Endometrial microvascular endothelial cells (primary cell): Measurements from ENCODE around the gene ARMCX6. TPM values are rescaled to one million over a fixed set of nuclear protein-coding genes. Genes with fewer than 3 reads are reported as not detected.
"Not testable (repeated sequence)": the region's sequence is repeated elsewhere in the genome, so short reads cannot be mapped to it uniquely, and the experiment has no call there.

ENCODE experiments used
- in situ Hi-C: cut with HindIII; loops from 2 replicates; pipeline ENCODE4 v1.10.0; 2017; ENCODE audit warnings: low sequenced_read_pairs, low pct_unique_long_range_greater_than_20kb; ENCODE audit errors: inconsistent ontology term
- total RNA-seq: library from RNA; depleted of rRNA; stranded (reverse); fragments of >200 nt; gene quantifications from one replicate; pipeline ENCODE4 v1.2.3, GENCODE V29; 2015; ENCODE audit errors: inconsistent ontology term

The ARMCX6 gene
- 55.0 TPM for total RNA-seq

DNA sequence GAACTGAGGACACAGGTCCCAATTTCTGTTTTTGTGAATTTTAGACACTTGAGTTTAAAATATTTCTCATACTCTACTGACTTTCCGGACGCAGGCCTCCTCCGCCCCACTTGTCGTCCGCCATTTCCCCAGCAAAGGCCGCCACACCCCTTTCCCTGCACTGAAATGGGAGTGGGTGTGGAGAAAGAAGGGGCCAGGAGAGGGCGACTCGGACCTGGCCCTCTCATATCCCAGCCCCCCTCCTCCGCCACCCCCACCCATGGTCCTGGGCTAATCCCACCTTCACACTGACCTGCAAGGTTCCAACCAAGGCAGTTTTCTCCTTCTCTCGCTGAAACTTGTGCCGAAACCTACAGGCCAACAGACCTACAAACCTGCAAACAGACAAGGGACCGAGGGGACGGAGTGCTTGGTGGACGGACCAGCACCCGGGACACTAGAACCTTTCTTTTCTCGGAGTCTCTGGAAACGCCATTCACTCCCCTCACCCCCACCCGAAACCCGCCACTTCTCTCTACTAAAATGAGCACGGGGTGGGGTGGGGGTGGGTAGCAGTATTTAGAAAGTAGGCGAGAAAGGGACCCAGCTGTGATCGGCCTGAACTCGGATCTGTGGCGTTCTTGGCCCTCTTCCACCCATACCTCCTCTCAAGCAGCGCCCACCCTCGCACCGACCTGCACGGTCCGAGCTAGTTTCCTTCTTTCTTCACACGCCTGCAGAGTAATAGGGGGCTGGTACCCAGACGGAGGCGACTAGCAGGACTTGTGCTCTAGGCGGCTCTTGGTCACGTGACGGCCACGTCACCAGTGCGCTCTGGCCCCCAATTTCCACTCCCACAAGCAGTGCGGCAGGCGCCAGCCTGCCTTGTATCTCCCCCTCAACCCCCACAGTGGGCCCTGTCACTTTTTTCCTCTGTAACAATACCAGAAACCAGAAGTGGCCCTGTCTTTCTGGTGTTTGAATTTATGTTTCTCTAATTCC is at the start of gene ARMCX6:
Gene ARMCX6 (minus strand): TSS at position 790 of the 981 bp plus-strand sequence. CDS start 1,380 bp downstream, outside the sequence.
- in situ Hi-C loops = no loop called here

DNA sequence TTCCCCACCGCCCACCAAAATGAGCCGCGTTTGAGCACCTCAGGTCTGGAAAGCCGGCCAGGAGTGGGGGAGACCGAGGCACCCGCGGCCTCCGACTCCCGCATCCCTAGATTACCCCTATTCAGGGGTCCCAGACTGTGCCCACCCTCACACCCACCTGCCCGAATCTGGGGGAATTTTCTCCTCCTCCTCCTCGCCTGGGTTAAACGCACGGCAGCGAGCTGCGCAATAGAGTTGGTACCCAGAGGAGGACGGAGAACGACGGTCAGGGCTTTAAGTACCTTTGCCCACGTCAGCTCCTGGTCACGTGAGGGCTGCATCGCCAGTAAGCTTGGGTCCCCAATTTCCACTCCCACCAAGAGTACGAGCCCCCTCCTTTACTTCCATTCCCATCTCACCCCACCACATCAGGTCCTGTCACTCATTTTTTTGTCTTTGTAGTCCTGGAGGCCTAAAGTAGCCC is 41.8 kb upstream of the ARMCX6 start, which contains the start of gene ARMCX2:
Gene ARMCX2 (minus strand): TSS at position 250 of the 463 bp plus-strand sequence. CDS start 2,262 bp downstream, outside the sequence.
- in situ Hi-C loops = no loop called here

DNA sequence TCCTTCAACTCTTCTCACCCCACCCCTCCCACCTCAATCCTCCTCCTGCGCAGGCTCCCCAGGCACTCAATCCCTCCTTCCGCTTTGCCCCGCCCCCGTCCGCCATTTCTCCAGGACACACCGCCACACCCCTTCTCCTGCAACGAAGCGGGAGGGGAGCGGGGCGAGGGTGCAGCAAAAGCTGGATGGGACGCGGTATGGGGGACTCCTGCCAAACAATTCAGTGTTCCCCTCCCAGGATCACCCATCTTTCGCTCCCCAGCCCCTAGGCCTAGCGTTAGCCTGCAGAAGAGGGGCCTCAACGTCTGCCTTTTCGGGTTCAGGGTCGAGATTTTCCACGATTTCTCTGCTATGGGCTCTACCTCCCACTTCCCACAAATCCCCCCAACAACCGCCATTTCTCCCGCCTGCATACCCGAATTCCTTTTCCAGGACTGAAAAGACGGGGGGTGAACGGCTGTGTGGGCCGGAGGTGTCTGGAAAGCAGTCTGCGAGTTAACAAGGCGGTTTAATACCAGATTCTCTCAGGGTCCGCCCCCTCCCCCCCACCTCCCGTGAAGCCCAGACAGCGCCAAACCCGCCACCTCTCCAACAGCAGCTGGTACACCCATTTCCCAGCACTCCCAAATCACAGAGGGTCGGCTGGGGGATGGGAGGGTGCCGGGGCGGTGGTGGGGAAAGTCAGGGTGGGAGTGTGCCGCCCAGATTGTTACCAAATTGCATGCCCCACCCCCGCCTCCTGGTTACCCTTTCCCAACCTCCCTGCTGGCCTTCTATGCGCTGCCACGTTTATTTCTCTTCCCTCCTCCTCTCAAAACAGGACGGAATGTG is 41.1 kb upstream of the ARMCX6 start:
- in situ Hi-C loops = no loop called here

- in situ Hi-C loops = no loop called here
These were observed 39.7 kb upstream of the ARMCX6 start for GRCh38 chrX:101657495-101657894.

GRCh38 chrX:101656817-101657216 is 39.0 kb upstream of the ARMCX6 start:
- in situ Hi-C loops = no loop called here

DNA sequence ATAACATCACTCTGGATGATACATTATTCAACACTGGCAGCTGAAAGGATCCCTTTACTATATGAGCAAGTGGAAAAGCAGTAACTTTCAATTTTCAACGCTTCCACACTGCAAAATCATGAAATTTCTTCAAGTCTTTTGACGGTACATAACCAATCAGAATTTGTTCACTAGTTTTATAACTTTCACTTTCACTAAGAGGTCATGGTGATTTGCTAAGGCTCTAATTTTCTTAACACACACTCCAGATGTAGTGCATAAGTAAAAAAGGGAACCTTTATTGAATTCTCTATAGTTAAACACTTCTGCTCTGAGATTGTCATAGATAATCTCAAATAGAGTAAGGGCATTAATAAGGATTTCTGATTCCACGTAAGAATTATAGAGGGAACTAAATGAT is 37.7 kb upstream of the ARMCX6 start:
- in situ Hi-C loops = no loop called here

DNA sequence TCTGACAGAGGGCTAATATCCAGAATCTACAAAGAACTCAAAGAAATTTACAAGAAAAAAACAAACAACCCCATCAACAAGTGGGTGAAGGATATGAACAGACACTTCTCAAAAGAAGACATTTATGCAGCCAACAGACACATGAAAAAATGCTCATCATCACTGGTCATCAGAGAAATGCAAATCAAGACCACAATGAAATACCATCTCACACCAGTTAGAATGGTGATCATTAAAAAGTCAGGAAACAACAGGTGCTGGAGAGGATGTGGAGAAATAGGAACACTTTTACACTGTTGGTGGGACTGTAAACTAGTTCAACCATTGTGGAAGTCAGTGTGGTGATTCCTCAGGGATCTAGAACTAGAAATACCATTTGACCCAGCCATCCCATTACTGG is 29.9 kb upstream of the ARMCX6 start:
- in situ Hi-C loops = not testable (repeated sequence)

DNA sequence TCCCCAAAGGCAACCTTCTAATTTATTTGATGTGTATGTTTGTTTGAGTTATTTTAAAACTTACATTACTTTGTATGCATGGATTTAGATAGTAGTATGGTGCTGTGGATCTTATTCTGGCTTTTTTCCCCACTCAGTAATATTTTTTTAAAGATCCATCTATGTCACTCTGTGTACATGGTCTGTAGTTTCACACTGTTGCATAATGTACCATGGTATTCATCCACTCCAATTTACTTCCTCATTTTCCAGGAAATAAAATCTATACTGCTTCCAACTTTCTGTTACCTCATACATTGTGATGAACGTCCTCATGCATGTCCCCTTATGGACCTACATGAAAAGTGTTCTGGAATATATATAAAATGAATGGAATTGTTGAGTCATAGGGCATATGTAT is 24.3 kb upstream of the ARMCX6 start:
- in situ Hi-C loops = no loop called here

GRCh38 chrX:101639583-101639982 is 21.8 kb upstream of the ARMCX6 start:
- in situ Hi-C loops = no loop called here

DNA sequence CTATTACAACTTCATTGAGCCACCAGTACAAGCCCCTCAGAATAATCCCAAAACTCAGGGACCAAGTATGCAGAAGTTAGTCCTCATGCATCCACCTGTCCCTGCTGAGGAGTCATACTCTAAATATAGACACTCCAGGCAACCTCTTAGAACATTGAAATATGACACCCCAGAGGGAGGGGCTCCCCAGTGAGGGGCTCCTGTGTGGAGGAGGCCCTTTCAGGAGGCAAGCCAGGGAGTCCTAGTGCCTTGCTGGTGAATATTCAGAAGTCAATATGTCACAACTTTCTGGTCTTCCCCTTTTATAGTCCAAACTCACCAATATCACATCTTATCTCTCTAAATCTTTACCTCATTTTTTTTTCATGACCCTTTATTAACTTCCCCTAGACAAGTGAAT is 1.6 kb upstream of the ARMCX6 start:
- in situ Hi-C loops = no loop called here

GRCh38 chrX:101605728-101606127 is 12.1 kb downstream of the ARMCX6 start:
- in situ Hi-C loops = no loop called here

DNA sequence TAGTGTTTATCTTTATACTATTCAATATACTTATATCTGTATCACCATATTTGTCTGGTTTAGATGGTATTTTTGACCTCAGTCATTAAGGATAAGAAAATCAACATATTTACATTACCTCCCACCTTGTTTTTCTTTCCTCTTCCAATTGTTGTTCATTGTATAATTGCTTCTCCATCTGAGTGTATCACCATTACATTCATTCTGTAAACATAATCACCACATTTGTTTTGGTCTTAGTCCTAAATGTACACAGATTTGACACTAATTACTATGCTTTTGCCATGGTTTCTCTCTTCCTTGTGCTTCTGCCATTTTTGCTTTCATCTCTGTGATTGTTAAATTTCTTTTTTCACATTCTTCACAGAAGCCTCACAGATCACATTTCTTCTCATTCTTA is 12.7 kb downstream of the ARMCX6 start:
- in situ Hi-C loops = no loop called here

- in situ Hi-C loops = no loop called here
These were observed 15.7 kb downstream of the ARMCX6 start for GRCh38 chrX:101602077-101602476.

DNA sequence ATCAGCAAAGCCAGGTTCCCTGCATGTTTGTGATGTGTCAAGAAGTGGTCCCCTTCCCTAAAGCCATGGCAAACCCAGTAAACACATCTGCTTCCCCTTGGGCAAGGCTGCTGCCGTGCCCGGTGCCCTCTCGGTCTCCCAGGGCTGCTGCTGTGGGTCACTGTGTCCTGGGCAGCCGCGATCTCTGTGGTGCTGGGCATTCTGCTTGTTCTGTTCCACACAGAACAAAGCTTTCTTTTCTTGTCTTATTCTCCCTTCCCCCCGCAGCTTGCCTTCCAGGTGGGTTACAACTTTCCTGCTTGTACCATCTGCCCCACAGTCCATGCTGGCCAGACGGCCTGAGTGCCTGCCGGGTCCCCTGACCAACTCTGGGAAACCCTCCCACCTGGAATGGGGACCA is 18.2 kb downstream of the ARMCX6 start:
- in situ Hi-C loops = not testable (repeated sequence)

DNA sequence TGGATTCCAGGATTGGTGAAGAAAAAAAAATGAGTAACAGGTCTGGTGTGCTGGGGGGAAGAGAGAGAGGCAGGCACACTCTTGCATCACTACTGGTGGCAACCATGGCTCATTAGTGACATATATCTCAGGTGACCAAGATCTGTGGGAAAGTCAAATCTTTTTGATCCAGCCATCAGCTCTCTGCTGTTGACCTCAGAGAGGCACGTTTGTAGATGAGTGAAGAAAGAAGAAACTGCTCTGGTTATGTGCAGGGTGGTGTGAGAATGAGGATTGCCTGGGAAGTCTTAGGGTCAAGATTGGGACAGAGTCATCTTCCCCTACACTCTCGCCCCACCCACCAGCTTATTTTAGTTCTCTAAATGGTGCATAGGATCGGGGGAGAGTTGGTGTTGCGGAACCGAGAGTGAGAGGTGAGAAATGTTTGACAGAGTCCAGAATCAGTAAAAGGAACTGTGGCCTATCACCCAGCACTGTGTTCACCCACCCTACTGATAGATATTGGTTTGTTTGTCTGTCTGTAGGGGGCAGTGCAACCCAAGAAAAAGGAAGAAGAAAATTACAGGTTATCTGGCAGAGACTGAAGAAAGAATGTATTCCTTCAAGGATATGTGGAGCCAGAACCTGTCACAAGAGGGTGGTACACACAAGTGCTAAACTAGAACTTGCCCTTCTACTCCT is 21.9 kb downstream of the ARMCX6 start:
- in situ Hi-C loops = no loop called here
